HuH-7.5 (cell line): ENCODE results near the gene SLC1A4.
"Not testable (repeated sequence)": the region's sequence is repeated elsewhere in the genome, so short reads cannot be mapped to it uniquely, and the experiment has no call there.

Experiments used
- DNase-seq: peaks from one replicate; pipeline ENCODE4 v3.0.0; 2011; ENCODE audit warnings: low spot score

The SLC1A4 gene

GRCh38 chr2:64966017-64966416 is 23.2 kb upstream of the SLC1A4 start:
- DNase-seq: no peak

- DNase-seq: no peak
Observed at GRCh38 chr2:64966839-64967238, 22.4 kb upstream of the SLC1A4 start.

- DNase-seq: no peak
Observed at GRCh38 chr2:64967601-64968000, 21.6 kb upstream of the SLC1A4 start.

GRCh38 chr2:64969086-64969485 is 20.1 kb upstream of the SLC1A4 start:
- DNase-seq: not testable (repeated sequence)

GRCh38 chr2:64970495-64970894 is 18.7 kb upstream of the SLC1A4 start:
- DNase-seq: no peak

GRCh38 chr2:64972426-64972825 is 16.8 kb upstream of the SLC1A4 start:
- DNase-seq: no peak

GRCh38 chr2:64972876-64973275 is 16.3 kb upstream of the SLC1A4 start:
- DNase-seq: no peak

- no peak for DNase-seq
Observed at GRCh38 chr2:64975232-64975821, 13.9 kb upstream of the SLC1A4 start.

- DNase-seq: no peak
Observed at GRCh38 chr2:64976276-64976675, 12.9 kb upstream of the SLC1A4 start.

- no peak for DNase-seq
Observed at GRCh38 chr2:64978514-64979268, 10.5 kb upstream of the SLC1A4 start.

- DNase-seq: no peak
Observed at GRCh38 chr2:64979744-64980143, 9.5 kb upstream of the SLC1A4 start.

GRCh38 chr2:64980183-64980582 is 9.0 kb upstream of the SLC1A4 start:
- no peak for DNase-seq

GRCh38 chr2:64982311-64982857 is 6.8 kb upstream of the SLC1A4 start:
- DNase-seq: no peak

- no peak for DNase-seq
Observed at GRCh38 chr2:64982932-64983331, 6.3 kb upstream of the SLC1A4 start.

- no peak for DNase-seq
Observed at GRCh38 chr2:64985447-64985846, 3.8 kb upstream of the SLC1A4 start.

- no peak for DNase-seq
Observed at GRCh38 chr2:64987001-64987955, 1.9 kb upstream of the SLC1A4 start.

- DNase-seq: peak; percentile 49
Observed at GRCh38 chr2:64987956-64988419, 1.2 kb upstream of the SLC1A4 start.

- peak; percentile 76 for DNase-seq
Observed at GRCh38 chr2:64988420-64989125, 626 bp upstream of the SLC1A4 start.

GRCh38 chr2:64989982-64990614 is 899 bp downstream of the SLC1A4 start:
- no peak for DNase-seq

- no peak for DNase-seq
Observed at GRCh38 chr2:64990876-64991275, 1.7 kb downstream of the SLC1A4 start.

- DNase-seq: no peak
Observed at GRCh38 chr2:64992218-64992617, 3.0 kb downstream of the SLC1A4 start.
